Measurements from ENCODE around the gene DNAH5. TPM values are rescaled to one million over a fixed set of nuclear protein-coding genes. Genes with fewer than 3 reads are reported as not detected.

The DNAH5 gene
- total RNA-seq, 1 donor from 2014 or later: 0.12 TPM

DNA sequence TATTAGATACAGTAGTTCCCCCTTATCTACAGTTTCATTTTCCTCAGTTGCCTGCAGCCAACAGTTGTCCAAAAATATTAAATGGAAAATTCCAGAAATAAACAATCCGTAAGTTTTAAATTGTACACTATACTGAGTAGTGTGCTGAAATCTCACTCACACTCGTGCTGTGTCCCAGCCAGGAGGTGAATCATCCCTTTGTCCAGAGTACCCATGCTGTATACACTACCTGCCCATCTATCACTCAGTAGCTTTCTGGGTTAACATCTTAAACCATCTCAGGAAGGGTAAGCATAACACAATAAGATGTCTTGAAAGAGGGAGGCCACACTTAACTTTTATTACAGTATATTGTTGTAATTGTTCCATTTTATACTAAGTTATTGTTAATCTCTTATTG, 31.7 kb upstream of the DNAH5 start:
- no peak overlapping the region for H3K27ac Mint-ChIP-seq (ENCODE audit: unreplicated experiment)
- no peak for DNase-seq (ENCODE audit: low read depth, low spot score)
- TF ChIP-seq, protein P1, sequence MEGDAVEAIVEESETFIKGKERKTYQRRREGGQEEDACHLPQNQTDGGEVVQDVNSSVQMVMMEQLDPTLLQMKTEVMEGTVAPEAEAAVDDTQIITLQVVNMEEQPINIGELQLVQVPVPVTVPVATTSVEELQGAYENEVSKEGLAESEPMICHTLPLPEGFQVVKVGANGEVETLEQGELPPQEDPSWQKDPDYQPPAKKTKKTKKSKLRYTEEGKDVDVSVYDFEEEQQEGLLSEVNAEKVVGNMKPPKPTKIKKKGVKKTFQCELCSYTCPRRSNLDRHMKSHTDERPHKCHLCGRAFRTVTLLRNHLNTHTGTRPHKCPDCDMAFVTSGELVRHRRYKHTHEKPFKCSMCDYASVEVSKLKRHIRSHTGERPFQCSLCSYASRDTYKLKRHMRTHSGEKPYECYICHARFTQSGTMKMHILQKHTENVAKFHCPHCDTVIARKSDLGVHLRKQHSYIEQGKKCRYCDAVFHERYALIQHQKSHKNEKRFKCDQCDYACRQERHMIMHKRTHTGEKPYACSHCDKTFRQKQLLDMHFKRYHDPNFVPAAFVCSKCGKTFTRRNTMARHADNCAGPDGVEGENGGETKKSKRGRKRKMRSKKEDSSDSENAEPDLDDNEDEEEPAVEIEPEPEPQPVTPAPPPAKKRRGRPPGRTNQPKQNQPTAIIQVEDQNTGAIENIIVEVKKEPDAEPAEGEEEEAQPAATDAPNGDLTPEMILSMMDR (conservative IDR thresholded peaks at IDR 0.05): no peak
- peaks cover 10% of the 10 kb centered on the region for H3K27me3 Mint-ChIP-seq (ENCODE audit: low read depth)
- H3K4me3 Mint-ChIP-seq: no peak overlapping the region
- no peaks in the 10 kb centered on the region for H3K4me1 Mint-ChIP-seq
- H3K9me3 Mint-ChIP-seq: peaks cover 8% of the 10 kb centered on the region
- no peaks in the 10 kb centered on the region for H3K36me3 Mint-ChIP-seq (ENCODE audit: low read depth)

GRCh38 chr5:13975246-13975645, 30.8 kb upstream of the DNAH5 start:
- Mint-ChIP-seq H3K4me1 (no peaks in the 10 kb centered on the region), H3K36me3 (ENCODE audit: low read depth) (no peaks in the 10 kb centered on the region), H3K27me3 (ENCODE audit: low read depth) (peaks cover 12% of the 10 kb centered on the region), H3K9me3 (peaks cover 3% of the 10 kb centered on the region), H3K27ac (ENCODE audit: unreplicated experiment) (no peak overlapping the region), H3K4me3 (no peak overlapping the region)
- no peak for DNase-seq (ENCODE audit: low read depth, low spot score)
- TF ChIP-seq, protein P1 (conservative IDR thresholded peaks at IDR 0.05): no peak

GRCh38 chr5:13973724-13974123, 29.2 kb upstream of the DNAH5 start:
- peaks cover 17% of the 10 kb centered on the region for H3K27me3 Mint-ChIP-seq (ENCODE audit: low read depth)
- DNase-seq (ENCODE audit: low read depth, low spot score): no peak
- H3K27ac Mint-ChIP-seq (ENCODE audit: unreplicated experiment): no peak overlapping the region
- no peaks in the 10 kb centered on the region for H3K36me3 Mint-ChIP-seq (ENCODE audit: low read depth)
- no peaks in the 10 kb centered on the region for H3K4me1 Mint-ChIP-seq
- H3K4me3 Mint-ChIP-seq: no peak overlapping the region
- H3K9me3 Mint-ChIP-seq: peaks cover 4% of the 10 kb centered on the region
- TF ChIP-seq, protein P1 (conservative IDR thresholded peaks at IDR 0.05): no peak

- Mint-ChIP-seq H3K27ac (ENCODE audit: unreplicated experiment) (no peak overlapping the region), H3K36me3 (ENCODE audit: low read depth) (no peaks in the 10 kb centered on the region)
- TF ChIP-seq, protein P1 (conservative IDR thresholded peaks at IDR 0.05): no peak
Observed at GRCh38 chr5:13972029-13972428, 27.5 kb upstream of the DNAH5 start.

DNA sequence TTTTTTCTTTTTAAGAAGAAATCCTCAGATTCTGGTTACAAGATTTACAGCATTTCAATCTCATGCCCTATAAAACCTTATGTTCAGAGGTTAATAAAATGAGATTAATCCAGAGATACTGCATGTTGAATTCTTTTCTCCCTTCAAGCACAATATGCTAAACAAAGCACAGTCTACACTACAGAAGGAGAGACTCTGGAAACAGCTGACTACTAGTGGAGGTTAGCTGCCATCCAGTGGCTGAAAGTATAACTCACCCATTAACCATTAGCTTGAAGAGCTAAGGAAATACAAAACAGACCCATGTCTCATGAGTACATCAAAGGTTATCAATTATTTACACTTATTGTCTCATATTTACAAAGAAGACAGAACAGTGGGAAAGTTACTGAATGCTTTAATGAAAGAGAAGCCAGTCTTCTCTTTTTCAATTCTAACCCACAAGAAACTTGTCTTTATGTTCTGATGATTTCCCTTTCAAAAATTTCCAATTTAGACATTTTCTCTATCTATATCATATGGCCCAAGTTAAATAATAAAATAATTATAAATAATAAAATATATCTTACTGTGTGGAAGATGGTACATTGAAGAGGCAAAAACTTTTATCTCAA, 12.7 kb upstream of the DNAH5 start:
- H3K27me3 Mint-ChIP-seq (ENCODE audit: low read depth): peaks cover 15% of the 10 kb centered on the region
- DNase-seq (ENCODE audit: low read depth, low spot score): peak; percentile 43
- H3K36me3 Mint-ChIP-seq (ENCODE audit: low read depth): no peaks in the 10 kb centered on the region
- H3K27ac Mint-ChIP-seq (ENCODE audit: unreplicated experiment): no peak overlapping the region
- H3K4me1 Mint-ChIP-seq: no peaks in the 10 kb centered on the region
- TF ChIP-seq, protein P1 (conservative IDR thresholded peaks at IDR 0.05): peak; percentile 84
- no peaks in the 10 kb centered on the region for H3K9me3 Mint-ChIP-seq
- H3K4me3 Mint-ChIP-seq: no peak overlapping the region

More at GRCh38 chr5:13972029-13972428, 27.5 kb upstream of the DNAH5 start:
- Mint-ChIP-seq H3K9me3 (peaks cover 11% of the 10 kb centered on the region), H3K4me3 (no peak overlapping the region), H3K27me3 (ENCODE audit: low read depth) (peaks cover 23% of the 10 kb centered on the region), H3K4me1 (no peaks in the 10 kb centered on the region)
- DNase-seq (ENCODE audit: low read depth, low spot score): no peak

Measured in neural crest cell (in vitro differentiated cells).